GM12878 (cell line): ENCODE results near the gene ADGRG2.

Experiments used
- CTCF ChIP-seq, 3 experiments: IDR thresholded peaks in 2 of 3; conservative IDR thresholded peaks in 1 of 3; 2 replicates each; pipeline ENCODE4 v1.5.1; 2011; ENCODE audit warnings: low read depth in 3 of 3, low read length in 3 of 3, mild to moderate bottlenecking in 3 of 3, control low read depth in 2 of 3, moderate library complexity in 2 of 3, inconsistent platforms in 1 of 3, mixed read lengths in 1 of 3; ENCODE audit not compliant: control insufficient read depth in 2 of 3, insufficient read depth in 1 of 3; ENCODE audit errors: extremely low read depth in 1 of 3
- POLR2A ChIP-seq: IDR thresholded peaks from 2 replicates; pipeline ENCODE4 v1.6.1; 2011; ENCODE audit warnings: low read depth, mild to moderate bottlenecking, low read length
- TF ChIP-seq, protein P1 (sequence below): IDR thresholded peaks from 2 replicates; pipeline ENCODE4 v1.6.1; 2012; ENCODE audit warnings: low read depth, low read length, improper control_type of control experiment

DNA sequence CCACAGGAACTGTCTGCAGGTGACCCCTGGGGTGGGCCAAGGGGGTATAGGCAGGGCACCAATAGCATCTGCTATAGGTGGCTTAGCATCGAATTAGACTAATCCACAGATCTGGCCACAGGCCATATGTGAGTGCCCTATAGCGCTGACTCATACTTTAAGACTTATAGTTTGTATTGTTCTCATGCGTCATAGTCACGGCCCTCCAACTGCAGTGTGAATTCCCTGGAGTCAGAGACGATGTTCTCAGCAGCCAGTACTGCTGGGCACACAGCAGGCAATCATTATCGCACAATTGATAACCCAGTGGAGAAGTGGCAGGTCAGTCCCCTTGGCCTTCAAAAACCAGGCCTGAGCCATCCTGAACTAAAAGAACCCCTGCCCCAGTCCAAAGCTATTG lies 58.1 kb downstream of the ADGRG2 start:
- TF ChIP-seq, protein P1, sequence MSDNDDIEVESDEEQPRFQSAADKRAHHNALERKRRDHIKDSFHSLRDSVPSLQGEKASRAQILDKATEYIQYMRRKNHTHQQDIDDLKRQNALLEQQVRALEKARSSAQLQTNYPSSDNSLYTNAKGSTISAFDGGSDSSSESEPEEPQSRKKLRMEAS: no peak
- TF ChIP-seq CTCF (IDR thresholded peaks at IDR 0.05 in 2 of 3, conservative IDR thresholded peaks at IDR 0.05 in 1 of 3; ENCODE audit: control insufficient read depth in 2 of 3, extremely low read depth in 1 of 3, insufficient read depth in 1 of 3, low read depth in 3 of 3, low read length in 3 of 3): no peak
- no peak for TF ChIP-seq POLR2A
